ENCODE measurements around the gene DYRK3.

Gene DYRK3

GRCh38 chr1:206631085-206631509 is 4.2 kb upstream of the DYRK3 start:
- DNase-seq (ENCODE audit: low spot score) (no peak), ATAC-seq (ENCODE audit: low read depth) (no peak)
- peak; percentile 61 for TF ChIP-seq CTCF (IDR thresholded peaks at IDR 0.05; ENCODE audit: poor library complexity, severe bottlenecking)
- H3K27ac ChIP-seq (ENCODE audit: poor library complexity, severe bottlenecking): no peak overlapping the region
- no peak overlapping the region for H3K4me3 ChIP-seq (ENCODE audit: severe bottlenecking)
- no peaks in the 10 kb centered on the region for H3K36me3 ChIP-seq (ENCODE audit: low read depth)
- H3K9me3 ChIP-seq (ENCODE audit: severe bottlenecking): no peaks in the 10 kb centered on the region
- H3K4me1 ChIP-seq (ENCODE audit: insufficient read depth, poor library complexity, severe bottlenecking): peaks cover 18% of the 10 kb centered on the region
- H3K27me3 ChIP-seq (ENCODE audit: insufficient read depth, poor library complexity, severe bottlenecking): no peaks in the 10 kb centered on the region

GRCh38 chr1:206633708-206634121 is 1.6 kb upstream of the DYRK3 start:
- no peak for TF ChIP-seq CTCF (IDR thresholded peaks at IDR 0.05; ENCODE audit: poor library complexity, severe bottlenecking)
- H3K4me3 ChIP-seq (ENCODE audit: severe bottlenecking): no peak overlapping the region
- no peaks in the 10 kb centered on the region for H3K27me3 ChIP-seq (ENCODE audit: insufficient read depth, poor library complexity, severe bottlenecking)
- H3K27ac ChIP-seq (ENCODE audit: poor library complexity, severe bottlenecking): peak overlapping the region; percentile 62
- H3K4me1 ChIP-seq (ENCODE audit: insufficient read depth, poor library complexity, severe bottlenecking): peaks cover 24% of the 10 kb centered on the region
- peak; percentile 62 for ATAC-seq (ENCODE audit: low read depth)
- no peak for DNase-seq (ENCODE audit: low spot score)
- no peaks in the 10 kb centered on the region for H3K9me3 ChIP-seq (ENCODE audit: severe bottlenecking)
- peaks cover 4% of the 10 kb centered on the region; the same call in 1 of the 2 replicates for H3K36me3 ChIP-seq (ENCODE audit: low read depth)

GRCh38 chr1:206634365-206635079 is 814 bp upstream of the DYRK3 start:
- peak overlapping the region; percentile 62 for H3K27ac ChIP-seq (ENCODE audit: poor library complexity, severe bottlenecking)
- no peaks in the 10 kb centered on the region for H3K9me3 ChIP-seq (ENCODE audit: severe bottlenecking)
- no peaks in the 10 kb centered on the region for H3K27me3 ChIP-seq (ENCODE audit: insufficient read depth, poor library complexity, severe bottlenecking)
- peak; percentile 26; the same call in 1 of the 3 replicates for ATAC-seq (ENCODE audit: low read depth)
- peak; percentile 85 for DNase-seq (ENCODE audit: low spot score)
- H3K4me3 ChIP-seq (ENCODE audit: severe bottlenecking): peak overlapping the region; percentile 98
- H3K4me1 ChIP-seq (ENCODE audit: insufficient read depth, poor library complexity, severe bottlenecking): peaks cover 24% of the 10 kb centered on the region
- peaks cover 12% of the 10 kb centered on the region for H3K36me3 ChIP-seq (ENCODE audit: low read depth)
- TF ChIP-seq CTCF (IDR thresholded peaks at IDR 0.05; ENCODE audit: poor library complexity, severe bottlenecking): peak; percentile 97

- Histone ChIP-seq H3K9me3 (ENCODE audit: severe bottlenecking) (no peaks in the 10 kb centered on the region), H3K27me3 (ENCODE audit: insufficient read depth, poor library complexity, severe bottlenecking) (no peaks in the 10 kb centered on the region), H3K4me3 (ENCODE audit: severe bottlenecking) (peak overlapping the region; percentile 98), H3K36me3 (ENCODE audit: low read depth) (peaks cover 17% of the 10 kb centered on the region), H3K4me1 (ENCODE audit: insufficient read depth, poor library complexity, severe bottlenecking) (peaks cover 24% of the 10 kb centered on the region), H3K27ac (ENCODE audit: poor library complexity, severe bottlenecking) (peak overlapping the region; percentile 62)
- DNase-seq (ENCODE audit: low spot score) (no peak), ATAC-seq (ENCODE audit: low read depth) (peak; percentile 6; the same call in 2 of the 3 replicates)
- no peak for TF ChIP-seq CTCF (IDR thresholded peaks at IDR 0.05; ENCODE audit: poor library complexity, severe bottlenecking)
These were observed 626 bp downstream of the DYRK3 start for GRCh38 chr1:206635978-206636345.

- no peak for ATAC-seq (ENCODE audit: low read depth)
- peak overlapping the region; percentile 98 for H3K4me3 ChIP-seq (ENCODE audit: severe bottlenecking)
These were observed 1.3 kb downstream of the DYRK3 start for GRCh38 chr1:206636671-206637070.

More at GRCh38 chr1:206636671-206637070, 1.3 kb downstream of the DYRK3 start:
- H3K36me3 ChIP-seq (ENCODE audit: low read depth): peaks cover 21% of the 10 kb centered on the region
- no peak for DNase-seq (ENCODE audit: low spot score)
- TF ChIP-seq CTCF (IDR thresholded peaks at IDR 0.05; ENCODE audit: poor library complexity, severe bottlenecking): no peak
- no peak overlapping the region for H3K27ac ChIP-seq (ENCODE audit: poor library complexity, severe bottlenecking)
- no peaks in the 10 kb centered on the region for H3K9me3 ChIP-seq (ENCODE audit: severe bottlenecking)
- H3K4me1 ChIP-seq (ENCODE audit: insufficient read depth, poor library complexity, severe bottlenecking): peaks cover 24% of the 10 kb centered on the region
- no peaks in the 10 kb centered on the region for H3K27me3 ChIP-seq (ENCODE audit: insufficient read depth, poor library complexity, severe bottlenecking)

All from RWPE2 (cell line).